Retinal pigment epithelial cell (primary cell): ENCODE results near the gene RNU2-63P.
"Not testable (repeated sequence)": the region's sequence is repeated elsewhere in the genome, so short reads cannot be mapped to it uniquely, and the experiment has no call there.

ENCODE experiments used
- DNase-seq: peaks from one replicate; pipeline ENCODE4 v3.0.0-alpha.2; 2010; ENCODE audit warnings: low read depth
- H3K4me3 ChIP-seq: 2 replicates; pipeline ENCODE4 v1.5.1; 2011; ENCODE audit warnings: mild to moderate bottlenecking, low read length, control low read depth, moderate library complexity
- TF ChIP-seq, protein P1 (sequence below): conservative IDR thresholded peaks from 2 replicates; pipeline ENCODE4 v1.5.1; 2011; ENCODE audit warnings: low read depth, low read length, control low read depth, inconsistent platforms

RNU2-63P gene

DNA sequence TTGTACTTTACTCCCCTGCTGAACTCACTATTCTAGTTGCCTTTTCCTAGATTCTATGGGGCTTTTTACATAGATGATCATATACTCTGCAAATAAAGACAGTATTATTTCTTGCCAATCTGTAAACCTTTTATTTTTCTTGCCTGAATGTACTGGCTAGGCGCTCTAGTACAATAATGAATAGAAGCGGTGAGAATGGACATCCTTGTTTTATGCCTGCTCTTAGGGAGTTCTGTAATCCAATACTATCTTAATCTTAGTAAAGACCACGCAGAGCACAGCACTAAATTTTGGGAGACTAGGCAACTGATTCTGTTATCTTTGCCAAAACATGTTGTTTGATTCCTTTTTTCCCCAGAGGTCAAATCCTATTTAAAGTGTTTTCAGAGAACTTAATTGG, 32.2 kb upstream of the RNU2-63P start:
- TF ChIP-seq, protein P1, sequence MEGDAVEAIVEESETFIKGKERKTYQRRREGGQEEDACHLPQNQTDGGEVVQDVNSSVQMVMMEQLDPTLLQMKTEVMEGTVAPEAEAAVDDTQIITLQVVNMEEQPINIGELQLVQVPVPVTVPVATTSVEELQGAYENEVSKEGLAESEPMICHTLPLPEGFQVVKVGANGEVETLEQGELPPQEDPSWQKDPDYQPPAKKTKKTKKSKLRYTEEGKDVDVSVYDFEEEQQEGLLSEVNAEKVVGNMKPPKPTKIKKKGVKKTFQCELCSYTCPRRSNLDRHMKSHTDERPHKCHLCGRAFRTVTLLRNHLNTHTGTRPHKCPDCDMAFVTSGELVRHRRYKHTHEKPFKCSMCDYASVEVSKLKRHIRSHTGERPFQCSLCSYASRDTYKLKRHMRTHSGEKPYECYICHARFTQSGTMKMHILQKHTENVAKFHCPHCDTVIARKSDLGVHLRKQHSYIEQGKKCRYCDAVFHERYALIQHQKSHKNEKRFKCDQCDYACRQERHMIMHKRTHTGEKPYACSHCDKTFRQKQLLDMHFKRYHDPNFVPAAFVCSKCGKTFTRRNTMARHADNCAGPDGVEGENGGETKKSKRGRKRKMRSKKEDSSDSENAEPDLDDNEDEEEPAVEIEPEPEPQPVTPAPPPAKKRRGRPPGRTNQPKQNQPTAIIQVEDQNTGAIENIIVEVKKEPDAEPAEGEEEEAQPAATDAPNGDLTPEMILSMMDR = no peak
- no peak for DNase-seq
- no peak overlapping the region for H3K4me3 ChIP-seq

DNA sequence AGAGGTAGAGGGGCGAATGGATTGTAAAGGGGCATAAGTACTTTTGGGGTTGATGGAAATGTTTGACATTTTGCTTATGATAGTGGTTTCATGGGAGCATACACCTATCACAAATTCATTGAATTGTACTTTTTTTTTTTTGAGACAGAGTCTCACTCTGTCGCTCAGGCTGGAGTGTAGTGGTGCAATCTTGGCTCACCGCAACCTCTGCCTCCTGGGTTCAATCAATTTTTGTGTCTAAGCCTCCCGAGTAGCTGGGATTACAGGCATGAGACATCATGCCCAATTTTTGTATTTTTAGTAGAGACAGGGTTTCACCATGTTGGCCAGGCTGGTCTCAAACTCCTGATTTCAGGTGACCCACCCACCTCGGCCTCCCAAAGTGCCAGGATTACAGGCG, 29.2 kb upstream of the RNU2-63P start:
- DNase-seq, H3K4me3 ChIP-seq: not testable (repeated sequence)

DNA sequence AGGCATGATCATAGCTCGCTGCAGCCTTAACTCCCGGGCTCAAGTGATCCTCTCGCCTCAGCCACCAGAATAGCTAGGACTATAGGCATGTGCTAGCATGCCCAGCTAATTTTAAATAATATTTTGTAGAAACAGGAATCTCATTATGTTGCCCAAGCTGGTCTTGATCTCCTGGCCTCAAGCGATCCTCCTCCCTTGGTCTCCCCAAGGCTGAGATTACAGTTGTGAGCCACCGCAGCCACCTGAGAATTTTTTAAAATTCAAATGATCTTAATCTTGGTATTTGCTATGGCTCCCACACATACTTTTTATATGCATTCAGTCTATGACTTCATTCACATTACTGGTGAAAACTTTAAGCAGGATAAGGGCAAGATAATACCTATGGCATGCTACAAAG, 26.1 kb upstream of the RNU2-63P start:
- no peak overlapping the region for H3K4me3 ChIP-seq
- DNase-seq = no peak
- TF ChIP-seq, protein P1 = no peak

DNA sequence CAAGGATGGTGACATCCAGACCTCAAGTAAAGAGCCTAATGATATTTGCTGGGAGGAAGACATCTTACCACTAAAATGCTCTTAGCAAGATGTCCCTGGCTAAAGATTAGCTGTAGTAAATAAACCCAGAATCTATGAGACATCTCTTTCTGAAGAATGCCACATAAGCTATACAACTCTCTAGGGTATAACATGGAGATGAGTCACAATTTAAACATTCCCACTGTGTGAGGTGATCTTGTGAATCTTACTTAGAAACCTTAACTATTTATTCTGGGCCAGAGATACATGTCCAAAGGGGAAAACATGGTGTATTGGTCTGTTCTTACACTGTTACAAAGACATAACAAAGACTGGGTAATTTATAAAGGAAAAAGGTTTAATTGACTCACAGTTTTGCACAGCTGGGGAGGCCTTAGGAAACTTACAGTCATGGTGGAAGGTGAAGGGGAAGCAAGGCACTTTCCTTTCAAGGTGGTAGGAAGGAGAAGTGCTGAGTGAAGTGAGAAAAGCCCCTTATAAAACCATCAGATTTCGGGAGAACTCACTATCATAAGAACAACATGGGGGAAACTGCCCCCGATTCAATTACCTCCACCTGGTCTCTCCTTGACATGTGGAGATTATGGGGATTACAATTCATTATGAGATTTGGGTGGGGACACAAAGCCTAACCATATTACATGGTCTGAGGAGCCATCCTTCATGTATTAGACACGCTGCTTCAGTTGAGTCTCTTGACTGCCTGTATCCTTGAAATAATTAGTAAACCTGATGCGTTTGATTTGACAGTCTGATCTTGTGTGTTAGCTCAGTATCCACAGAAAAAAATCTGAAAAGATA, 22.1 kb upstream of the RNU2-63P start:
- H3K4me3 ChIP-seq = no peak overlapping the region
- peak; percentile 16 for DNase-seq
- TF ChIP-seq, protein P1 = no peak

DNA sequence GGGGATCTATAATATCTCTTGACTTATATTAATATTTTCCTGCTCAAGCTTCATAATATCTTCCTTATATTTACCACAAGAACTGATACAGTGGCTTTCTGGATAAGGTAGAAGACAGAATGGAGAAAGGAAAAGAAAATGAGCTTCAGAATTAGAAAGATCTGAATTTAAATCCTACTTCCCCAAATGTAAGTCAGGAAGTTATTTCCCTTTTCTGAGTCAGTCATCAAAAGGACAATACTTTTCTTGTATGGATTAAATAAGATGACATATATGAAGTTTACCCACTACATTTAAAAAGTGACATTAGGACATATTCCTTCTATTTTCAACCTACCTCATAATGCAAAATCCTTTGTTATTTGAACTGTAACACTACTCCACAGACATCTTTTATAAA, 20.3 kb upstream of the RNU2-63P start:
- no peak overlapping the region for H3K4me3 ChIP-seq
- TF ChIP-seq, protein P1 = no peak
- no peak for DNase-seq

DNA sequence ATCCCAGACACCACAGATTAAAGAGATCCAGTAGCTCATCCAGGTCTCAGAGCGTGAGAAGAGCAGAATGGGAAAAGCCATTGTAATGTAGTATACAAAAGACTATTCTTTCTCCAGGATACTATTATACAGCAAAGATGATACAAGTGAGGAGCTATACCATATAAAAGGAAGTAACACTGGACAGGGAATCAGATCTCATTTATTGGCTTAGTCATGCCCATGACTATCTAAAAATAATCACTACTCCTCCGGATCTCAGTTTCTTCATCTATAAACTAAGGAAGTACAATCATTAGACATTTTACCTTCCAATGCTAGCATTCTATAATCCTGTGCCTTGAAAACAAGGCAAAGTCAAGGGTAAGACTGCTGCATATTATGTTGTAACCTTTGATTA, 19.8 kb upstream of the RNU2-63P start:
- H3K4me3 ChIP-seq = no peak overlapping the region
- TF ChIP-seq, protein P1 = no peak
- no peak for DNase-seq

DNA sequence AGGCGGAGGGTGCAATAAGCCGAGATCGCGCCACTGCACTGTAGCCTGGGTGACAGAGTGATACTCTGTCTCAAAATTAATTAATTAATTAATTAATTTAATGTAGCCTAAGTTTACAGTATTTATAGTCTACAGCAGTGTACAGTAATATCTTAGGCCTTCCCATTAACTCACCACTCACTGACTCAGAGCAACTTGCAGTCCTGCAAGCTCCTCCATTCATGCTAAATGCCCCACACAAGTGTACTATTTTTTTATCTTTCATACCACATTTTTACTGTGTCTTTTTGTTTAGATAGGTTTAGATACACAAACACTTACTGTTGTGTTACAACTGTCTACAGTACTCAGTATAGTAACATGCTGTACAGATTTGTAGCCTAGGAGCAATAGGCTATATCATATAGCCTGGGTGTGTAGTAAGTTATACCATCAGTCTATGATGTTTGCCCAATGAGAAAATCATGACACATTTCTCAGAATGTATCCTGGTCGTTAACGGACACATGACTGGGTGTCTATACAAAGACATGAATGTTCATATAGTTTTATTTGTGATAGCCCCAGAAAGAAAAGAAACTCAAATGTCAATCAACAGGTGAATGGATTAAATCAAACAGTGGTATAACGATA, 15.8 kb upstream of the RNU2-63P start:
- TF ChIP-seq, protein P1 = no peak
- H3K4me3 ChIP-seq = no peak overlapping the region
- no peak for DNase-seq
